HG03196 (cell line): Measurements from ENCODE around the gene SRRD.

Source experiments
- ATAC-seq: cut with Tn5 transposase; IDR thresholded peaks from one replicate; pipeline ENCODE4 v1.9.1; 2021; ENCODE audit not compliant: unreplicated experiment

Gene SRRD

DNA sequence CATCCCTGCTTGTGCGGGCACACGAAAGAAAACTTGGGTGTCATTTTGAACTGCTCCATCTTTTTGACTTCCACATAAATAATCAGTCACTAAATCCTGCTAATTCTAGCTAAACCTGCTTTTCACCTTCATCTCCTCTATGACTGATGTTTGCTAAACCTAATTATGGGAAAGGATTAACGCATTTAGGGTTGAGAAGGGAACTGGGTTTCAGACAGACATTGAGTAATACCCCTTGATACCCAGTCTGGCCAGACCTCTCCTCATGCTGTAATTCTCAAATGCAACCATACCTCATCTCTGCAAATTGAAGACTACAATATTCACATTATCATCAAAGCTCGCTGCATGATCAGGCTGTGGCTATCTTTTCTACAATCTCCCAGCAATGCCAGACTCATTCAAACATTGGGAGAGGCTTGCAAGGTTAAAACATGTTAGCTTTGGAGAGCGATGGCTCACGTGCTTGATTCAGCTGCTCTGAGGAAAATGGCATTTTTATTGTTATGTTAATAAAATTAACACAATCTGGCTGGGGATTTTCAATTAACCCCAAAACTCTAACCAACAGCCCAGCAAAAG is 2.5 kb upstream of the SRRD start:
- ATAC-seq, result no peak

DNA sequence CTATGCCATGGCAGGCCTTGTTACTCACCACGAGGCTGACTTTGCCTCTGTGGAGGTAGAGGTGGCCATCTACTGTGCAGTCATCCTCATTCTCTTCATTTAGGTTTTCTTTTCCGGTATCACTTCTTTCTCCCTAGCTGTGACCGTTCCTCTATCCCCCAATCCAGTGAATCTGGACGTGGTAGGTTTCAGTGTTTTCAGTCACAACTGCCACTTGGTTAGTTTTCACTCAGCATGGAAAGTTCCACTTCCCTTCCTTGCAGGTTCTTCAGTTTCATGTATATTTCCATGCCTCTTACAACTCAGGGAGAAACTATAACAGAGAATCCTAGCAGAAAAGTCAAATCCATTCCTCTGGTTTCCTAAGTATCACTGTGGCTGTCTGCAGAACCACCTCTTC is 2.0 kb upstream of the SRRD start:
- ATAC-seq, result no peak

DNA sequence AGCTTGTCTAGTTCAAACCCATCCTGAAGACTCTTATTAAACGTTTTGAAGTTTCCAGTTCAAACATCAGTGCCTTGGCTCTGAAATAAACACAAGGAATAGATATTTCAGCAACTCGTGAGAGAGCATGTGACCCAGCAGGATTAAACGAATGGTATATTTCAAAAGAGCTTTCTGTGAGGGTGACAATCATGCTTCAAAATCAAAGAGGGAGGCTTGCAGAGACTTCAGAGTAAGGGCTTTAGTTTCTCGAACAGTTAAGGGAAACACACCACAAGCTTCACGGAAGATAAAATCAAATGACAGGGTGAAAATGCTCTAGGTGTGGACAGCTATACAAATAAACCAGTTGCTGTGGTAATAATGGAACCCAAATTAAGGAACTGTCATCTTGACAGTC is 1.5 kb upstream of the SRRD start:
- no peak for ATAC-seq

DNA sequence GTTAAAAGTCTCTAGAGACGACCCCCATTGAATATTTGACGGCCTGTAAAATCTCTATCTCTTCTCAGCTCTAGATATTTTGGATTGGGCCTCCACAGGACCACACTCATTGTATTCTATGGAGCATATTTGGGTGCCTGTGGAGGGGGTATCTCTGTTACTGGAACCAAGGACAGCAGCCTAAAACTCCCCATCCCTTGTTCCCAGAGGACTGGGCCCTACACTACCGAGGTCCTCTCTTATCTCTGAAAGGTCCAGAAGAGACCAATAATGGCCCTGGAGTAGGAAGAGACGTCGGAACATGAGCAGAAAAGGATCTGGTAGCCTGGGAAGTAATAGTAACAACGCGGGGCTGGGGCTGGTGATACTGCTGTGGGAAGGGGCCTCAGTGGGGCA is 636 bp upstream of the SRRD start:
- peak; percentile 7 for ATAC-seq

DNA sequence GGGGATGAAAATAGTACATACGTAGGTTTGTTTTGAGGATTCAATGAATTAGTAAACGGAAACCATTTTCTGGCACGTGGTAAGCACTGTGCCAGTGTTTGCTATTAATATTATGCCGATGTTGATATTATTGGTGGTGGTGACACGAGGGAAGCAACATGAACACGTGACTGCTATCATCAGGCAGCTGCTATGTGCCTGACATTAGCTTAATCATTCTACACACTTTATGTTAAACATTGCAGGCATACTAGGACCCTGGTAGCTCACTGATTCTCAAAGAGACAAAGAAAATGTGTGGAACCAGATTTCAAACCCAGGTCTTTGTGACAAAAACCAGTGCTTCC is 656 bp downstream of the SRRD start:
- no peak for ATAC-seq

DNA sequence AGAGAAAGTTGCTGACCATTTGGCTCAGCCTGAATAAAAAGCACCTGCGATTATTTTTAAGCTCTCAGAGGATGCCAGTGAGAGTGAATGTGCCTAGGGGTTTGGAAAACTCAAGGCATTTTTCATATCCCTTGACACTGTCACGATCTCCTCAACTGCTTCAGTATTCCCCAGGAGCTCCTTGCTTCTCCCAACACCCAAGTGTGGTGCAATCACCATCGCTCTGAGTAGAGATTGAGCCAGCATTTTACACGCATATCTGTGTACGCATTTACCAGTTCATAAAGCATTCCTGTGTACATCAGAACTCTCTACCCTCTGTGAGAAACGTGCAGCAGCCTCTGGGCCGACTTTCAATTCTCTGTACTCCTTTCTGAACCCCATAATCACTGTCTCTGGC is 1.3 kb downstream of the SRRD start:
- ATAC-seq, result no peak

DNA sequence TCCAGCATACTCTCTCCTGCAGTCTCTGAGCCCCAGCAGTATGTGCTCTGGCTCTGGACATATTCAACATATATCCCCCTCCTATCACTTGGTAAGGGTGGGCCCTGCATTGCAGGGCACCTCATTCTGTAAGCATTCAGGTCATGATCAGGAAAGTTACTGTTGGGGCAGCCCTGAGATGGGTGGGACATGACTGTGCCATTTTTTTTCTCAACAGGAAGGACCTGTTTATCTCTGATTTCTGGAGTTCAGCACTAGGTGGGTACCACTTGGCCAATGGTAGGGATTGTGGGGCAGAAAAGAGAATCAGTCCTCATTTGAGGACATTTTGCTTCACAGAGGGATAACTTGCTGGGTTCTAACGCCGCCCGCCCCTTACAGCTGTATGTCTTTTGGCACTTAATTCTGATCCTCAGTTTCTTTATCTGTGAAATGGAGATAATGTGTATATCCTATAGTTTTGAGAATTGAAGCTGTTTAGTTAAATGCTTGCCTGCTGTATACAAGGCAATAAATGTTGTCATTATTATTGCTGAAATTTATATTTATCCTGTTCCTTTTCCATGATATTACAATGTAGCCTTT is 2.2 kb downstream of the SRRD start:
- ATAC-seq, result no peak

DNA sequence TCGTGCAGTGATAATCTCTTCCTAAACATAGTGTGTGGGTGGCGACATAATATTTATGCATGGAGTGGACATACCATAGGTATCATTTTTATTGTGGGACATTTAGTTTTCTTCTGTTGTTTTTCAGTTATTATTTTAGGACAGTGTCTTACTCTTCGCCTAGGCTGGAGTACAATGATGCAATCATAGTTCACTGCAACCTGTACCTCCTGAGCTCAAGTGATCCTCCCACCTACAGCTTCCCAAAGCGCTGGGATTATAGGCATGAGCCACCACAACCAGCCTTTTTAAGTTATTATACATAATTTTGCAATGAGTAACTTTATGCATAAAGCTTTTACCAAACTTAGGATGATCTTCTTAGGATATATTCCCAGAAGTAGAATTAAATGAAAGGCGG is 2.7 kb downstream of the SRRD start:
- no peak for ATAC-seq

DNA sequence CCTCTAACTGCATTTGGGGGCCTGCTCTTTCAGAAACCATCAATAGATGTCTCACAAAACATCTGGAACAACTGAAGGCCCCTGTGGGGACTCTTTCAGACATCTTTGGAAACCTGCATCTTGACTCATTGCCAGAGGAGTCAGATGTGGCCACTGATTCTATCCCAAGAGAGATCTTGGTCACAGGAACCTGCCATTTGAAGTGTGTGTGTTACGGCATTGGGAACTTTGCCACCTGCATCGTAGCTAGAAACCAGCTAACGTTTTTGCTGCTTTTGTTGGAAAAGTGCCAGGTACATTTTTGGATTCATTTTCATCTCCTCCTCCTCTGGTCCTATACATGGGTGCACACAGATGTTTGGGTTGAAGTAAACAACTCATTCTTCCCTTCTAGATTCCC is 4.3 kb downstream of the SRRD start:
- ATAC-seq, result no peak

DNA sequence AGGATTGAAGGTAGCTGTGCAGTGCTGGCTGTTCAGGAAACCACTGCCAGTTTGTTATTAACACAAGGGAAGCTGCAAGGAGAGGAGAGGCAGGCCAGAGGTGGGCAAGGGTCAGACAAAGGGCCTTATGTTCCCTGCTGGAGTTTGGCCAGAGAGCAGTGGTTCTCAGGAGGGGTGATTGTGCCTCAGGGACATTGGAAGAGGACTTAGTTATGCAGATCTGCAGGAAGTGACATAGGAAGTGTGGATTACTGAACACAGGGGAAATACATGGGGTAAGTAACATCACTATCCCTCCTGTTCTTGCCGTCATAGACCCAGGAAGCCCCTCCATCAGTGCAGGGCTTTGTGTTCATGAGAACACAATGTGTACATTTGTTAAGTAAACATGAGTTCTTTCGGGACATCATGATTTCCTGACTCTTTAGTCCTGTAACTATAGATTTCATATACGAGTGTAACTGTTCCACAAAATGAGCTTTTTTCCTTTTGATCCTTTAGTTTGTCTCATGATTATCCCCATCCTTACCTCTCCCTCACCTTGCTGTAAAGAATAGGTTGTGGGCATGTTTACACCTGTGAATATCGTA is 5.9 kb downstream of the SRRD start:
- no peak for ATAC-seq

DNA sequence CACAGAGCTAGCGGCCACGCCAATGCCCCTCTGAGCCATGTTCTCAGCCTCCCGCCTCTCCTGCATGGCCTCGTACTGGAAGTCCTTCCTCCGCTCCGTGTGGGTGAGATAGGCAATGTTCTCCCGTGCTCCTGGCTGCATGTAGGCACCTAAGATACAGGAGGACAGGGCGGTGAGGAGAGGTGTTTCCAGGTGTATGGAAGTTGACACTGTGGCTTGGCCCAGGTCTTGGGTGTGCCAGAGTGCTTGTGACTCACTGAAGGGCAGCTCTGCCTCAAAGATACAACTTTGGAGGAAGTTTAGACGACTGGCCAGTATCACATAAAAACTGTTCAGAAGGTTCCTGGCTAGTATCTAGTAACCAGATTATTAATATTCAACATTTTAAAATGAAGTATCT is 8.5 kb downstream of the SRRD start:
- ATAC-seq, result no peak

DNA sequence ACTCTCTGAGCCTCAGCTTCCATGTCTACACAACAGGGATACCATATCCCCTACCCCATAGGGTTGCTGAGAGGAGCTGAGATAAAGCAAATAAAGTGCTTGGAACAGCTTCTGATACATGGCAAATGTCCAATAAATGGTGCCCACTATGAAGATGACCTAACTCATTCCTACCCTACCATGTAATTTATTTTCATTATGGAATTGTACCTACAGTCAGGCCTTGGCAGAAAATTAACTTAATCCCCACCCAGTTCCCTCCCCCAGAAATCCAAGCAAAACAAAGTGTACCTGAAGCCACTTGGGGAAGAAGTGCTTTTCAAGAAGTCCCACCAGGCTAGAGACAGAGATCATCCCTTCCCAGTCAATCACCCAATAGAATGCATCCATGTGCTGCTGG is 10.8 kb downstream of the SRRD start:
- ATAC-seq, result no peak

DNA sequence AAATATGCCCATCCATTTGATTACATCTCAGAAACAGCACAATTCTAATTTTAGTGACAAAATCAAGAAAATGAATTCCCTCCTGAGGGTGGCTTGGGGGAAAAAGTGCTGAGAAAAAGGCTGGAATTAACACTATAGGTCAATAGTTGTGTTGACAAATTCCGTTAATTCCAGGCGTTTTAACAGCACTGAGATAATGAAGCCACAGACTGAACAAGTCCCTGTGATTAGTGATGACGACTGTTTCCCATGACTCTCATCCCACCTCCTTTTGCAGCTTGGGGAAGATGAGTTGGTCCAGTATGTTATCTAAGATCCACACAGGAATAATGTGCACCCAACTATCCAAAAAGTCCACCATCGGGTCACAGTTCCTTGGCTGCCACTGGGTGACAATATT is 12.8 kb downstream of the SRRD start:
- ATAC-seq, result no peak

DNA sequence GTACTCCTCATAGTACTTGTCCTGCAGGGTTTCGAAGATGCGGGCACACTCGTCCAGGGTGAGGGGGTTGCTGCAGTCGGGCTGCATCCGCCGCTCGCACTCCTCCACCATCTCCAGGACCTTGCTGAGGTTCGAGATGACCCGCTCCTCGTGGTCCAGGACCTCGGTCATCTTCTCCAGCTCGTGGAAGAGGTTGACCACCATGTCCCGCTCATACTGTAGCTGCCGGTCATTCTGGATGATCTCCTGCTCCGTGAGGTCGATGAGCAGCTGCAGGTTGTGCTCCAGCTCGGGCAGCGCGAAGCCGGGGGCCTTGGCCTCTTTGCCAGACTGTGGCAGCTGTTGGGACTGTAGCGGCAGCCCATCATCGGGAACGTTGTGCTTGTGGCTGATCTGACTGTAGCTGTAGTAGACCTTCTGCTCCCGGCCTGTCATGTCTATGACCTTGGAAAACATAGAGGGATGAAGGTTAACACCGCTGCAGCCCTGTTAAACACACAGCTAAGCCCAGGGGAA is 15.6 kb downstream of the SRRD start:
- no peak for ATAC-seq

DNA sequence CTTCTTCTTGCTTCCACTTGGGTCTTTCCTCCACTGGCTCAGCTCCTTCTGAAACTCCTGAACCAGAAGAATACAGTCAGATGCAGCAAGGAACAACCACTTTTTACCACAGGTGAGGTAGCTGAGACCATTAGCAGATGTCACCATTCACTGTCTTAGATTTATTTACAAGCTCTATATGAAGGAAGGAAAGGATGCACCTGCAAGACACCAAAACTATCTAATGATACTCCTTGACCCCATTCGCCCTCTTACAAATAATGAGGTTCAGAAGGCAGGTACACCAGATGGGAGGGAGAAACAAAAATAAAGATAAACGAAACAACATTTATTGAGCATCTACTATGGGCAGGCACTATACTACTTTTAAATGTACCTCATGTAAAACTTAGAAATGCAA is 18.3 kb downstream of the SRRD start:
- ATAC-seq, result no peak

DNA sequence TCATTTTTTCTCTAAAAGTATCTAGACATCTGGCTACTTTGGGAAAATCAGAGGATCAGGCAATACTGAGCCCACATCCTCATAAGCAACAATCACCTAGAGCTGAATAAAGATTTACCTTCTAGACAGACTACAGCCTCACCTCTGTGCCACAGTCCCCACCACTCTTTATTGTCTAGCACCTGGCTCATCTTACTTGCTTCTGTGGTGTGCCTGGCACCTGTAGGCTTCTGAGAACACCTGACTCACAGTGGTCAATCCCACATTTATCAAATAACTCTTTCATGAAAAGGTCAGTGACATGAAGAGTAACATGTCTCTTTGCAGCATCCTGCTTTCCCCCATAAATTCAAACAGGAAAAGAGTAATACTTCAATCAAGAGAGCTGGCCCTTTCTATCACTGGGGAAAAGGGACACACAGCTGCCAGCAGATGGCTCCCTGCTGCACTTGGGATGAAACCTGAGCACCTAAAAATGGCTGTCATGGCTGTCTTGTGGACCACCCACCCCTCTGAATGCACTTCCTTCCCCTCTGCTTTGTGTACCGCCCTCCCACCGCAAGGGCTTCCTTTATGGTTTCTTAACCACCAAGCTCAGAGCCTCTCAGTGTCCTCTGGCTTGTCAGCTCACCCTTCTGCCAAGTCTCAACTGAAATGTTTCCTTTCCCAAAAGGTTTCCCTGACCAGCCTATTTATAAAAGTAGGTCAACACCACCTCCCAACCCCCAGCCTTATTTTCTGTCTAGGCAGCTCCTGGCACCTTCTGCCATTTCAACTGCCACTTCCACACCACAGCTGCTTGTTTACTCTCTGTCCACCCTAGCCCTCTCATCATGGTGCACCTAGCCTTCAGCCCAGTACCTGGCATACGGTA is 19.2 kb downstream of the SRRD start:
- ATAC-seq, result no peak

DNA sequence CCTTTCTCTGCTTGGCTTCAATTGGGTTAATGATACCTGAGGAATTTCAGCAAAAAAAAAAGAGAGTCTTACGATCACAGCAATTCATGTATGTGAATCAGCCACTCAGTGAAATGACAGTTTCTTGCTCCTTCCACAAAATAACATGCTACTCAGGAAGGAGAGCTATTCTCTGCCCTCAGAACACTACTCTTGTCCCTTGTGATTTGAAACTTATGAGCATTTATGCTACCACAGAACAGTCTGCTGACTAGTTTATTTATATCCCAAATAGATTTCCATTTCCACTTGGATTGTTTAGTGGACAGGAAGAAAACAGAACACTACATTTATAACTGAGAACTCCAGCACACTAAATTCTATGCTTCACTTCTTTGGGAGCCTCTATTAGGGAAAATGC is 20.1 kb downstream of the SRRD start:
- ATAC-seq, result no peak

DNA sequence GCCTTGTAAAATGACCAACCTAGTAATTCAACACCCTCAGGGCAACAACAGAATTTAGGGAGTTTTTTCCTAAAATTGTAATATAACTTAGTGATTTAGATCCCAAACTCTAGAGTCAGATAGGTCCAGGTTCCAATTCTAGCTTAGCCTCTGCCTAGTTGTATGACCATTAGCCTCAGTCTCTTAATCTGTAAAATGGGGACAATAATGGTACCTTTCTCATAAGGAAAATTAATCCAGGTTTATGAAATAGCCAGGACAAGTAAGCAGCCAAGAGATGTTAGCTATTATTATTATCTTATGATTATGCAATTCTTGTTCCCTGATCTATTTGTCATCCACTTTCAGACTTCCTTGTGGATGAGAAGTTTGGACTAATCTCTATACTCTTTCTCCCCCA is 24.5 kb downstream of the SRRD start:
- no peak for ATAC-seq

DNA sequence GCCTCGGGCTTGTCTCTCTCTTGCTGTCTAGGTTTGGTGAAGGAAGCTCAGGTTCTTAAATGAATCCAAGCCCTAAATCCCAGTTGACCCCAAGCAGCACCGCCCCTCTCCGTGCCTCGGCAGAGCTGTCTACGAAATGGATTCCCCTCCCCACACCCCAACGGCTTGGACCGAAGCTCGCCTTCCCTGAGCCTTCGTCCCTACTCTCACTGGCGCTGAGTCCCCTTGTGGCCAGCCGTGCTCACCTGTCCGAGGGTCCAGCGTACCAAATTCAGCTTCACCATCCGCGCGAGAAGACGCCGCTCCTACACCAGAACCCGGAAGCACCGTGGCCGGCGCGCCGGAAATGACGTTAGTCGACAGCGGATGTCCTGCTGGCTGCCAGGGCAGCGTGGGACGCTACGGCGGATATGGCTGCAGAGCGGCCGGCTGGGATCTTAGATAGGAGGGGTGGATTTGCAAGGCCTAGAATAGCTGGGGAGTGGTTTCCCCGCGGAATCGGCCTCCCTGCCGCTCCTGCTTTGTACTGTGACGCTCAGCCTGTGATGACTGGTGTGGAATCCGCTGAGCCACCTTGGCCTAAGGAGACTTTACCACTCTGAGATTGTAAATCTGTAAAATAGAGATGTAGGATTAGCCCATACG is 28.6 kb downstream of the SRRD start, which contains the start of gene TFIP11:
Gene TFIP11 (minus strand): TSS at position 325 of the 645 bp plus-strand sequence. CDS start 2,201 bp downstream, outside the sequence.
- peak; percentile 87 for ATAC-seq

DNA sequence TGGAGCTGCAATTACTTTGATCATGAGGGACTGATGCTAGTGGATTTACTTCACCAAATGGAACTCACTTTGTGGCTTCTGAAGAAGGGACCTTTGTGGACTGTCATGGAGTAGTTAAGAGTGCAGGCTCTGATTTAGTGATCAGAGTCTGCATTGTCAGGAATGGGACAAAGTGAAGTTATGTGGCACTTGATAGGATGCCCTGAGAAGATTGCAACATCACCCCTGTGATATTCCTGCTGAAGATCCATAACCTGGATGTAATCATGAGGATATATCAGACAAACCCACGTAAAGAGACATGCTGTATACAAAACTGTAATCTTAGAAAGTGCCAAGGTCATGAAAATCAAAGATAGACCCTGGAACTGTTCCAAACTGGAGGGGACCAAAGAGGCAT is 30.2 kb downstream of the SRRD start:
- ATAC-seq, result no peak

DNA sequence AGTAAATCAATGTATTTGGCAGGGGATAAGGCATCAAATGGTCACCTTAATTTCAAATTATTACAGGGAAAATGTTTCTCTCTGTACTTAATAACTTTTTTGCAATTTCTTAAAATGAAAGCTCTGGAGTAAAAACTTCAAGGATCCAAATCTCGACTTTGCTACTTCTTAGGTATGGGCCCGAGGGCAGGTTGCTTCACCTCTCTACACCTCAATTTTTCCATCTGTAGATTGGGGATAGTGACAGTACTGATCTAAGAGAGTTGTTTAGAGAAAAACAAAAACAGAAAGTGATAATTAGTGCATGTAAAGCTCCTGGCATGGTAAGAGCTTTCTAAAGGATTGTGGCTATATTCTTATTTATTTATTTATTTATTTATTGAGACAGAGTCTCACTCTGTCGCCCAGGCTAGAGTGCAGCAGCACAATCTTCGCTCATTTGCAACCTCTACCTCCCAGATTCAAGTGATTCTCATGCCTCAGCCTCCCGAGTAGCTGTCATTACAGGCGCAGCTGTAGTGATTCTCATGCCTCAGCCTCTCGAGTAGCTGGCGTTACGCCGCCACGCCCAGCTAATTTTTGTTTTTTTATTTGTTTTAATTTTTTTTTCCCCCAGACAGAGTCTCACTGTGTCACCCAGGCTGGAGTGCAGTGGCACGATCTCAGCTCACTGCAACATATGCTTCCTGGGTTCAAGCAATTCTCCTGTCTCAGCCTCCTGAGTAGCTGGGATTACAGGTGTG is 30.9 kb downstream of the SRRD start:
- no peak for ATAC-seq
